Medulla oblongata (tissue), 1 donor: ENCODE results near the gene MC1R.
A peak's percentile ranks its signal among the peaks of the same experiment; 100 is the strongest.
"Not testable (repeated sequence)": the region's sequence is repeated elsewhere in the genome, so short reads cannot be mapped to it uniquely, and the experiment has no call there.

Experiments
- DNase-seq: peaks from one replicate; pipeline ENCODE4 v3.0.0-alpha.2; 2015; ENCODE audit errors: extremely low spot score

The MC1R gene

GRCh38 chr16:89934611-89935553 lies 16.2 kb downstream of the MC1R start:
- no peak for DNase-seq

- not testable (repeated sequence) for DNase-seq
Observed at GRCh38 chr16:89935620-89936019, 17.0 kb downstream of the MC1R start.

GRCh38 chr16:89936034-89936433 lies 17.4 kb downstream of the MC1R start:
- no peak for DNase-seq

- DNase-seq = no peak
Observed at GRCh38 chr16:89936508-89936907, 17.8 kb downstream of the MC1R start.

GRCh38 chr16:89936981-89937380 lies 18.3 kb downstream of the MC1R start:
- DNase-seq = no peak

GRCh38 chr16:89938175-89938885 lies 19.7 kb downstream of the MC1R start:
- DNase-seq = no peak

GRCh38 chr16:89944773-89945172 lies 26.1 kb downstream of the MC1R start:
- no peak for DNase-seq

- no peak for DNase-seq
Observed at GRCh38 chr16:89945654-89946053, 27.0 kb downstream of the MC1R start.

GRCh38 chr16:89946515-89946914 lies 27.9 kb downstream of the MC1R start:
- DNase-seq = no peak

GRCh38 chr16:89949121-89949742 lies 30.6 kb downstream of the MC1R start:
- DNase-seq = no peak

GRCh38 chr16:89949756-89950155 lies 31.1 kb downstream of the MC1R start:
- peak; percentile 50 for DNase-seq

GRCh38 chr16:89951509-89951908 lies 32.8 kb downstream of the MC1R start:
- DNase-seq = no peak

GRCh38 chr16:89952049-89952448 lies 33.4 kb downstream of the MC1R start:
- no peak for DNase-seq

- DNase-seq = no peak
Observed at GRCh38 chr16:89952551-89952950, 33.9 kb downstream of the MC1R start.

GRCh38 chr16:89953671-89954406 lies 35.2 kb downstream of the MC1R start:
- DNase-seq = no peak

- no peak for DNase-seq
Observed at GRCh38 chr16:89954462-89954861, 35.8 kb downstream of the MC1R start.

GRCh38 chr16:89955001-89955685 lies 36.5 kb downstream of the MC1R start:
- no peak for DNase-seq

GRCh38 chr16:89956505-89957215 lies 38.0 kb downstream of the MC1R start:
- no peak for DNase-seq

- no peak for DNase-seq
Observed at GRCh38 chr16:89957216-89957785, 38.6 kb downstream of the MC1R start.

- no peak for DNase-seq
Observed at GRCh38 chr16:89958068-89958467, 39.4 kb downstream of the MC1R start.
